GOT3 (cell line): ENCODE measurements around the gene PROX2.

Experiments used
- DNase-seq: peaks from one replicate; lab custom pipeline; 2025; ENCODE audit warnings: mixed read lengths; lab: John Stamatoyannopoulos, UW

The PROX2 gene

DNA sequence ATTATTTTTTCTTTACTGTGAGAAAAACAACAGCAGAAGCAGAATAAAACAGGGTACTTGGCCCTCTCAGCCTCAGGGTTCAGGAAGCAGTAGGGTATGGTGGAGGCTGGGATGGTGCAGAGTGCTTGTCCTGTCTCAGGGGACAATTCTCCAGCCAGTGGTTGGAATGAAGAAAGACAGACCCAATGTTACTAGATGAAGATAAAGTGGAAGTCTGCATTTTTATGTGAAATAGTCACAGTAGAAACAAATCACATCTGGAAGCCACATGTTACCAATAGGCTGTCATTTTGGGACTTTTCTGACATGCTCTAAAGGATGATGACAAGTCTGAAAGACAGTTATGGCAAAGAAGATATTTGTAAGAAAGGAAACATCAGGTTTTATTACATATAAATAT, 32.3 kb downstream of the PROX2 start:
- no peak for DNase-seq

DNA sequence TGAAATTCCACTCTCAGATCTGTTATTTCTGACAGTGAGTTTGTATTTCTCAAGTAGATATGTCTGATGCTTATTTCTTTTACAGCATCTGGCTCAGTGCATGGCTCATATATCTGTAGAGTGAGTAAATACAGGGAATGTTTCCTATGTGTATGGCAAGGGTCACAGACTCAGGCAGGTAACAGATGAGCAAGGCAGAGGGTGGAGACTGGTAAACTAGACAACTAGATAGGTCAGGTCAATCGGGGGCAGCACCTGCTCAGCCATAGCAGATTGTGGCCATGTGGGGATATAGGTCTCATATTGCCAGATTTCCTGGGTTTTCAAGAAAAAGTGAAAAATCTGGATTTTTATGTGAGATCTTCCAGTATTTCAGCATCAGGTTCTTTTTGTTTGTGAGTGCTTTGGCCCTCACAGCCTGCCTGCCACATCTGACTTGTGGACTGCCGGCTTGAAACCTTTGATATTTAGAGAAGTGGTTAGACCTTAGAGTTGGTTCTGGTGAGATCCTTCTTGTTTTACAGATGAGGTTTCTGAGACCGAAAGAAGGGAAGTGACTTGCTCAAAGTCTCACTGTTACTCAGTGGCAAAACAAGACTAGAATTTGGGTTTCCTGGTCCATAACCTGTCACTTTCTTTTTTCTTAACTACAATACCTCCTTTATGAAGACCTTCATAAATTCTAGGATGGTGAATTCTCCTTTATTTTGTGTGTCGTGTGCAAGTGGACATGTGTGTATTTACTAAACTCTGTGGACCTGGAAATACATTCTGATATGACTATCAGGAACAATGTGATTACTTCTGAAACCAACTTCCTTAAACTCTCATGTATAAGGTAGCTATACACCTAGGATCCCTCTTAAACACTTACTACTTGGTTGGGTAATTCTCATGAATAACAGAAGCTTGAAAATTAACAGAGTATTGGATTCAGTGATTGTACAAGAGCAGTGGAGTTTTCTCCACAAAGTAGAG, 34.4 kb downstream of the PROX2 start:
- no peak for DNase-seq

DNA sequence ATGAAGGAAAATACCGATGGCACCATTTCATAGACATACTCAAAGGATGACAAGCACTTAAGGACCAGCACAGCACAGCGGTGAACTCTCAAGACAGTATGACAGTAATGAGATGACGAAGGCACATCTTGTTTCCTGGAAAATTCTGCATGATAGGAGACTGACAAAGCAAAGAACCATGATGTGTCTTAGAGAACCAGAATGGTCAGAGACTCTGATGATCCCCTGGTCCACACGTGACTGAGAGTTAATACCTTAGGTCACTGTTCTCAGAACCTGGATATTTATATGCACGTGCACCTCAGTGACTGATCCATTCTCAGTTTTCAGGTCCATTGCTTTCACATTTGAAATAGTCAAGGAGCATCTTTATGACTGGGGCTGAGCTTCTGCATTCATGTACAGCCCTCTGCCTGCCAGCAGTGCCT, 35.3 kb downstream of the PROX2 start:
- DNase-seq = no peak

DNA sequence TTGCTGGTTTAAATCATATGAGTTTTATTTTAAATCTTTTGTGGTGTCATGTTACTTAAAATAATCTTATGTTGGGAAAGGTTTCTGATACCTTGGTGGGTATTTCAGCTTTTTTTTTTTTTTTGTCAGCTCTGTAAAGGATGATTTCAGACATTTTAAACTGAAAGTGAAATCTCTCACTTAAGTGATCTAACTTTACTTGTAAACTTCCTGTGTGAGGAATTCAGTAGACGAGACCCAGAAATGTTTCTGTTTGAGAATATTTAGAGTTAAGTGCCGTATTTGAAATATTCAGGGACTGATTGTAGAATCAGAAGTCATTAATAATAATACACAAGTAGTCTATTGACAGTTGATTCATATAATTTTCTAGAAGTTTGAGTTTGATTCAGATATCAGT, 37.8 kb downstream of the PROX2 start:
- DNase-seq = no peak

DNA sequence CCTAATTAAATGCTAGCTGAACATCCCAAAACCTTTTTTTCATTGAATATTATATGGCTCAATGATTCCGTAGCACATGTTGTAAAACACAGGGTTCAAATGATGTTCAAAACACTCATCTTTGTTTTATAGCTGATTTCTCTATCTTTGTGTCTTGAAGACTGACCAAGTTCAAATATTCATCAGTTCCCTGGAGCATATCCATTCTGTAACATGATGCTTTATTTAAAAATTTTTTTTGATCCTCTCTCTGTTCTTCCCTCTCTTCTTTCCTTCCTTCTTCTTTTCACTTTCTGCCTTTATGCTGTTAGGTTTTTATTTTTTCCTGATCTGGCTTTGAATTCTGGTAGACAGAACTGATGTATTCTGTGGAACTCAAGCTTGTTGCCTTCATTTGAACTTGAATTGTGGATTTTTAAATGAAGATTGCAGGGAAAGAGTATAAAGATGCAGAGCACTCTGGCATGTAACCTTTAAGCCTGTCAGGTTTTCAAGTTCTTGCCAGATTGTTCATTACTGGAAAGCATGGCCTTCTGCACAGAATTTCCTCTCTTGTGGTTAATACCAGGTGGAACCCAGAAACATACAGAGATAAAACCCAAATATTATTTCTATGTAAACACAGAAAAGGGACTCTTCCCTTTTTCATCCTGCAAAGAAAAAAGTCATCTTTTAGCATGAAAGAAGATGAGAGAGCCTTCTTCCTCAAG, 39.5 kb downstream of the PROX2 start:
- no peak for DNase-seq

DNA sequence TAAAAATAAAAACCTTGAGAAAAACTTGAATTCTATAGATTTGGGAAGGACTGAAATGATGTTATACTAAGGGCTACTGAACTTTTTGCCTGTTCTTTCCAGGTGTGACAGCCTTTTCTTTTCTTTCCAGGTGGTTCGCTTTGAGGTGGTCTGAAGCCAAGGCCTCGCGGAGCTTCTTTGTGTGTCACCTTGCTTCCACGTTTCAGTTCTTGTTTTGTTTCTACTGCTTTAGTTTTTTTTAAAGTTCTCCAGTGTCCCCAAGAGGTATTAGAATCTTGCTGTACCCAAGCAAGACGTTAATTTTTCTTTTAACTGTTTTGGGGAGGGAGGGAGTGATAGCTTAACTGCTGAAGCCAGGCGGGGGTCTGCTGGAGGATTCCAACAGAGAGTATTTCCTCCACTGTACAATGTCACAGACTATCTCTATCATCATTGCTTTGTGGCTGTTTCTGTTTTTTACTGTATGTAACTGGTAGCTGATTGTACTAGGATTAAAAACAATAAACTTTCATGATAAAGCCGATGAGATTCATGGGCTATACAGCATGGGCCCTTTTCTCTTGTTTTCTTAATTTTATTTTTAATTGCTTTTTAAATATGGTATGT, 40.2 kb downstream of the PROX2 start:
- DNase-seq = no peak

DNA sequence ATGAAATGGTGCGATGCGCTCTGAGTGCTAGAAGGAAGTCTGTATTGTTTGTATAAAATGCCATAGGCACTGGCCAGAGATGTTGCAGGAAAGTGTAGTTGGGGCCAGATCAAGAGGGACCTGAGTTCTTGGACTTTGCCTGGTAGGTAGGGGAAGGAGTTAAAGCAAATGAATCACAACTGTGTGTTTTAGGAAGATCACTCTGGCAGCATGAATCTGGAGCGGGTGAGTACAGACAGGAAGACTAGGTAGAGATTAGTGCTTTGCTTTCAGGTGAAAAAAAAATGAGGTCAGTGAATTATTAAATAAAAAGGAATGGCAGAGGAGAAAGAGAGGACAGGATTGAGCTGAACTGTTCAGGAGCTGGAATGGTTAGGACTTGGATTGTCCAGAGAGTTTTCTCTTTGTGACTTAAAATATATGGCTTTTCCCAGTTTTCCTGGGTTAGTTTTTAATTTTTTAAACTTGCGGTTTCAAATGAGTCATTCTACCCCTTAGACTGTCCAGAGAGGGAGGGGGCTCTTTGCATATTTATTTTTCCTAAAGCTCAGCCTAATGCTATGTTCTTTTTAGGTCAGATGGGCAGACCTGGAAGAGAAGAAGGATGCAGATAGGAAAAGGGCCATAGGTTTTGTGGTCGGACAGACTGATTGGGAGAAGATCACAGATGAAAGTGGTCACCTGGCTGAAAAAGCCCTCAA, 41.1 kb downstream of the PROX2 start:
- no peak for DNase-seq

DNA sequence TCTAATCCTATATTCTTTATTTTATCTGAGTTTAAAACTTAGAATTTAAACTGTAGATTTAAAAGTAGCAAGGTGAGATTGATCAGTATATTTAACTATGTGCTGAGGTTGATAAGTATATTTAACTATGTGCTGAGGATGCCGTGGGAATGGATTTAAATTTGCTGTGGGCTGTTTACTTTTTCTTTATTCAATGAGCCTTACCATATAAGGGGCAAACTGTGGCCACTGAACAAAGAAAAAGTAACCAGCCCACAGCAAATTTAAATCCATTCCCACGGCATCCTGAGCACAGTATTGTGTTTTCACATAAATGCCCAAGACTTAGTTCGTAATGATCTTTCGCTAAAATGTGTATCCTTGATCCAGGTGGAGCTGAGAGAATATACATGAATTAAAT, 43.1 kb downstream of the PROX2 start:
- DNase-seq = no peak

DNA sequence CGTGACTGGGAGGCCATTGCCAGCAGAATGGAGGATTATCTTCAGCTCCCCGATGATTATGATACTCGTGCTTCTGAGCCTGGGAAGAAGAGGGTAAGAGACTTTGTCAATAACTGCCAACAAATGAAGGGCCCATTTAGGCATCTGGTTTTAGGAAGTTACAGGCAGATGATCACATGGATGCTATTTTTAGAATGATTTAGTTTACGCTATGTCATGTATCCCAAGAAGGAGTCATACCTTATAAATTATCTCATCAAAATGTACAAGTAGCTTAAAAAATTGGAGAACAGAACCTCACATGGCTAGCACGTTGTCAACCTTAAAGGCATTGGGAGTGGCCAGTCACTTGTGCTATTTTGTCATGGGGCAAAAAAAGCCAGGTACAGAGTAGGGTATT, 46.7 kb downstream of the PROX2 start:
- no peak for DNase-seq

DNA sequence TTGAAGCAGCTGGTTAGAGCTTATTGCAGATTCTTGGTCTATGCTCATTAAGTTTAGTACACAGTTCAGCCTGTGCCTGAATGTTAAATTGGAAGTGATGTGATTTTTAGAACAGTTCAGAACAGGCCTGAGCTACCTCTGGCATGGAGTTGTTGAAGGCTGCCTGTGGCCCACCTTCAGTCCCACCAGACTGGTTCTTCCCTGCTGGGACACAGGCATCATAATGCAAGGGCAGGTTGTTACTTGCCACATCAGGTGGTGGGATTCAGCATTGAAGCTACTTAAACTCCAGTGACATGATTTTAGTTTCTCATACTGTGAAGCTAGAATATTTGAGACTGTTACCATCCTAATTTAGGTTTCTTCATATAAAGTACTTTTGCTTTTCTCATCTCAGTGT, 49.4 kb downstream of the PROX2 start:
- no peak for DNase-seq
